AG04449 (cell line): Measurements from ENCODE around the gene TJP3.

ENCODE experiments used
- CTCF ChIA-PET: fragments of 350-600 bp; formaldehyde crosslinking; extraction: SDS; loops from one replicate; lab custom pipeline; 2021; ENCODE audit warnings: antibody characterized with exemption; lab: Yijun Ruan, JAX
- POLR2A ChIA-PET: fragments of 400-600, 350-600 bp; formaldehyde crosslinking; extraction: SDS; loops from one replicate; lab custom pipeline; 2020; ENCODE audit warnings: antibody characterized with exemption, inconsistent platforms; lab: Yijun Ruan, JAX
- DNase-seq: peaks from one replicate; pipeline ENCODE4 v3.0.0-alpha.2; 2010; ENCODE audit warnings: low read depth, low spot score
- H3K4me3 ChIP-seq: 2 replicates; pipeline ENCODE4 v1.5.1; 2011; ENCODE audit warnings: low read depth, mild to moderate bottlenecking, control low read depth, low read length
- TF ChIP-seq, protein P1 (sequence below): IDR thresholded peaks from one replicate; pipeline ENCODE4 v1.5.1; 2011; ENCODE audit warnings: mild to moderate bottlenecking, moderate library complexity, low read length, control low read depth, inconsistent platforms; ENCODE audit not compliant: insufficient read depth; ENCODE audit errors: missing control alignments

TJP3 gene

DNA sequence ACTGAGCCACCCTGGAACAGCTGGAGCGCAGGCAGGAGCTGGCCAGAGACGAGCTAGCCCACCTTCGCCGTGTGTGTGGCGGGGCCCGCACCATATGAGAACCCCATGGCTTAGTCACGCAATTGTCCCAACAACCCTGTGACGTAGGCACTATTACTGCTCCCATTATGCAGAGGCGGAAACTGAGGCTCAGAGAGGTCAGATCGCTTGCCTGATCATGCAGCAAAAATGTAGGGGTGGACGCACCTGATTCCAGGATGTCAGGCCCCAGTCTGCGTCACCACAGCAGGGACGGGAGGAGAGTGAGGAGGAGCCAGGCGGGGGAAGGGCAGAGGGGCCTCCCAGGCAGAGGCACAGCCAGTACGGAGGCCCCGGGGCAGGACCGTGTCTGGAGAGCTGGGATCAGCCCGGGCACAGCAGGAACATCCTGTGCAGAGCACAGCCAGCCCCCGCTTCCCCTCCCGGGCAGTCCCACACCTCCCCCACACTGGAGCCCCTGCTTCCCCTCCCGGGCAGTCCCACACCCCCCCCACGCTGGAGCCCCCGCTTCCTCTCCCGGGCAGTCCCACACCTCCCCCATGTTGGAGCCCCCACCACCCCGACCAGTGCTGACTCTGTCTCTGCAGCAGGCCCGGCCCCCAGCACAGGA is 24.7 kb upstream of the TJP3 start:
- CTCF ChIA-PET = no interaction called here
- H3K4me3 ChIP-seq = no peak overlapping the region
- POLR2A ChIA-PET = no interaction called here
- TF ChIP-seq, protein P1, sequence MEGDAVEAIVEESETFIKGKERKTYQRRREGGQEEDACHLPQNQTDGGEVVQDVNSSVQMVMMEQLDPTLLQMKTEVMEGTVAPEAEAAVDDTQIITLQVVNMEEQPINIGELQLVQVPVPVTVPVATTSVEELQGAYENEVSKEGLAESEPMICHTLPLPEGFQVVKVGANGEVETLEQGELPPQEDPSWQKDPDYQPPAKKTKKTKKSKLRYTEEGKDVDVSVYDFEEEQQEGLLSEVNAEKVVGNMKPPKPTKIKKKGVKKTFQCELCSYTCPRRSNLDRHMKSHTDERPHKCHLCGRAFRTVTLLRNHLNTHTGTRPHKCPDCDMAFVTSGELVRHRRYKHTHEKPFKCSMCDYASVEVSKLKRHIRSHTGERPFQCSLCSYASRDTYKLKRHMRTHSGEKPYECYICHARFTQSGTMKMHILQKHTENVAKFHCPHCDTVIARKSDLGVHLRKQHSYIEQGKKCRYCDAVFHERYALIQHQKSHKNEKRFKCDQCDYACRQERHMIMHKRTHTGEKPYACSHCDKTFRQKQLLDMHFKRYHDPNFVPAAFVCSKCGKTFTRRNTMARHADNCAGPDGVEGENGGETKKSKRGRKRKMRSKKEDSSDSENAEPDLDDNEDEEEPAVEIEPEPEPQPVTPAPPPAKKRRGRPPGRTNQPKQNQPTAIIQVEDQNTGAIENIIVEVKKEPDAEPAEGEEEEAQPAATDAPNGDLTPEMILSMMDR = no peak
- no peak for DNase-seq

DNA sequence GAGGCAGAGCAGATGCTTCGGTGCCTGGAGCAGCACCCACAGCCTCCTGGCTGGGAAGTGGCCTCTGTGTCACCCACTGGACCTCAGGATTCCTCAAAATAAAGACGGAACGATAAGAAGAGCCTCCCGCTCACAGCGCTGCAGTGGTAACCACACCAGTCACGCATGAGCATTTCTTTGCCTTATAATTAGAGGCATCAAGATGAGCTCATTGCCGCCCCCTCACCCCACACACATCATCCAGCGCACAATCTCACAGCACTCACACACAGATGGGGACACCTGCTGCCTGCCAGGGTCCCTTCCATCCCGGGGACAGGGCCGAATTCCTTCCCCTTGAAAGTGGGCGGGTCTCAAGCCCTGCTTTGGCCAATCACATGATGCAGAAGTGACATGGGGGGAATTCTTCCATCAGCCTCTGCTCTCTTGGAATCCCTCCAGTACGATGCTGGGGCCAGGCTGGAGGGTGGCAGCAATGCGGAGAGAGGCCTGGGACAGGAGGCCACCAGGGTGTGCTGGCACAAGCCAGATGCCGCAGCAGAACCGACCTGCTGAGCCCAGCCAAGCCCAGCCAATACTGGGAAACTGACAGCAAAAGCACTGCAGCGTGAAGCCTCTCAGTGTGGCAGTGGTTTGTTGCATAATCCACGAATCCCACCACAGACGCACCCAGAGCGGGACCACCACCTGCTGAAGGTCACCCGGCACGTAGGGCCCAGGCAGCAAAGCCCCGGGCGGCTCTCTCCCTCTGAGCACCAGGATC is 23.9 kb upstream of the TJP3 start:
- ChIA-PET CTCF (no interaction called here), POLR2A (no interaction called here)
- TF ChIP-seq, protein P1 = no peak
- DNase-seq = no peak
- no peak overlapping the region for H3K4me3 ChIP-seq

DNA sequence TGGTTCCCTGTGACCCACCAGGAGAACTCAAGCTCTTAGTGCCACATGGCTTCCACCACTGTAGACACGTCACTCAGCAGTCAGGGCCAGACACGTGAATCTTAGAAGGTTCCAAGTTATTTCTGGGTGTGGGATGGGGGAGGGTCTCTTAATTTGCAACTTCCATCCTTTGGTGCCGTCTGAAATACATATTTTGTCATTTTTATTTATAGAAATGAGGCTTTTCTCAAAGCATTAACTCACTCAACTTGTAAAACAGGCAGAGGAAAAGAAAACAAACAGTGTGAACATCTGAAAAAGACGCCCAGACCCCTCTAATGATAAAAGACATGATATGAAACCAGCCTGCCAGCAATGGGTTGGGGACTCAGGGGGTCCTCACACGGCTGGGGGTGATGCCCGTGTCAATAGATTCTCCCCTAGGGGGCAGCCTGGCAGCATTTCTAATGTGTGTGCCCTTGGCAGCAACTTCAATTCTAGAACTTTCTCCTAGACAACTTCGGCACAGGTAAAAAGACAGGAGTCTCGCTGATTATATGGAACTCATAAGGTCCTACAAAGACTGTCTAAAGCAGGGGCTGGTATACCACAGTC is 23.3 kb upstream of the TJP3 start:
- no peak overlapping the region for H3K4me3 ChIP-seq
- POLR2A ChIA-PET = no interaction called here
- TF ChIP-seq, protein P1 = no peak
- no peak for DNase-seq
- CTCF ChIA-PET = no interaction called here

DNA sequence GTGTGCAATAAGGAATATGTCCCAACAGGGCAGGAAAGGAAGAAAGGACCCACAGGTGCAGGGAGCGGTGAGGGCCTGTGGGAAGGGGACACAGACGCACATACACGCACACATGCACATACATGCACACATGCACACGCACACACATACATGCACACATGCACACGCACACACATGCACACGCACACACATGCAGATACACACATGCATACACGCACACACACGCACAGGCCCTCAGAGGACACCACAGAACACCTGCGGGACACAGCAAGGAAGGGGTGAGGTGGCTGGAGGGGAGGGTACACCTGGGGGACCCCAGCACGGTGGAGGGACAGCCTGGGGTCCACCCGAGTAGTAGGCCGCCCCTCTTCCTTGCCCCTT is 20.8 kb upstream of the TJP3 start:
- DNase-seq = no peak
- H3K4me3 ChIP-seq = no peak overlapping the region
- ChIA-PET POLR2A (no interaction called here), CTCF (interaction anchor here (1.0 to 4.0 kb wide), 5 partner anchors 12 to 282 kb away, joined by 3 to 33 read pairs (median 4); partner anchors contain the start of gene PIP5K1C)
- TF ChIP-seq, protein P1 = no peak

DNA sequence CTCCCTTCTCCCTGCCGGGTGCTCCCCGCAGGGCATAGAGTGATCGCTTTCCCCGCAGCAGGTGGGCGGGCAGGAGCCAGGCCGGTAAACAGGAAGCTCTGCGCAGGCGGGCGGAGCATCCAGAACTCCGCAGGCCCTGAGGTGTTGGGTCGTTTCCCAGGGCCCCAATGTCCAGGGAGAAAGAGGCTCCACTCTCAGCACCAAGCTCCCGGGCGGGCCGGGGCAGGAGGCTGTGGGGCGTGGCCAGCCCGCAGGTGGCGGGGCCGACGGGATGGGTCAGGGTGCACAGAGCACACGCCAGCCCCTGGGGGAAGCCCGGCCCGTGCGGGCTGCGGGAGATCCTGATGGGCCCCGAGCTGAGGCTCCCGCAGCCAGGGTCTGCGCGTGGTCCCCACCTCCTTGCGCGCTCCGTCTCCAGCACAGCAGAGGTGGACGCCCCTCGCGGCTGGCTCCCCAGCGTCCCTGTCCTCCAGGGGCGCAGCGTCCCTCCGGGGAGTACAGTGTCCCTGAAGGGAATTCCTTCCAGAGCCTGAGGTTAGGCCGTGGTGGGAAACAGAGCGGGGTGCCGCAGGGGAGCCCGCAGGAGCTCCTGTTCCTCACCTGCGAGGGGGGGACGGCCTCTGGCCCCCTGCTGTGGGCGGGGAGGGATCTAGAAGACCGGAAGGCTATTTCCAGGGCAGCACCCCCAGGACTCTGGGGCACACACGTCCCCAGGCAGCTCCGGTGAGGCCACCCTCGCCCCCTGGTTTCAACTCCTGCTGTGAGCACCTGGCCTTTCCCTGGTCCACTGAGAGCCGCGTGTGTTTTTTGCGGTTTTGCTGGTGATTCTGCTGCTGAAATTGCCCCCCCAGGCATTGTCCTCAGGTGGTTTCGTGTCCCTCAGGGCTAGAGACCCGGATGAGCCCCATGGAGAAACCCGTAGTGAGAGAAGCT is 20.1 kb upstream of the TJP3 start:
- H3K4me3 ChIP-seq = no peak overlapping the region
- ChIA-PET POLR2A (no interaction called here), CTCF (interaction anchor here (1.0 to 4.0 kb wide), 6 partner anchors 11 to 281 kb away, joined by 3 to 33 read pairs (median 8); partner anchors contain the start of gene PIP5K1C)
- DNase-seq = no peak
- TF ChIP-seq, protein P1 = no peak
